Measurements from ENCODE around the gene SLC35F4.

DNA sequence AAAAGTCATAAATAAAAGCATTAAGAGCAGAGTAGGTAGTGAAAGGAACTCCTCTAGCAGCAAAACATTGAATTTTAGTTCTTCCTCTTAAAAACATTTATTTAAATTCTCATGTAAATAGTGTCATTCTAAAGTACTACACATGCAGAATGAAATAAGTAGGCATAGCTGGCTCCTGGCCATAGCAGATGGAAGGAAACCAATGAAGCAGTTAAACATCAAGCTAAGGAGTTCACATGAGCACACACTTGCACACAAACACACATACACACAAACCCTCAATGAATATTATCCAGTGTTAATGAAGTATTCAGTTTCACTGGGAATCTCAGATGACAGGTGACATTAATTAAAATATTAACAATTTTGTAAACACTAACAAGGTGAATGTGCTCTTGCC, 69.3 kb downstream of the SLC35F4 start:
- TF ChIP-seq, protein P1, sequence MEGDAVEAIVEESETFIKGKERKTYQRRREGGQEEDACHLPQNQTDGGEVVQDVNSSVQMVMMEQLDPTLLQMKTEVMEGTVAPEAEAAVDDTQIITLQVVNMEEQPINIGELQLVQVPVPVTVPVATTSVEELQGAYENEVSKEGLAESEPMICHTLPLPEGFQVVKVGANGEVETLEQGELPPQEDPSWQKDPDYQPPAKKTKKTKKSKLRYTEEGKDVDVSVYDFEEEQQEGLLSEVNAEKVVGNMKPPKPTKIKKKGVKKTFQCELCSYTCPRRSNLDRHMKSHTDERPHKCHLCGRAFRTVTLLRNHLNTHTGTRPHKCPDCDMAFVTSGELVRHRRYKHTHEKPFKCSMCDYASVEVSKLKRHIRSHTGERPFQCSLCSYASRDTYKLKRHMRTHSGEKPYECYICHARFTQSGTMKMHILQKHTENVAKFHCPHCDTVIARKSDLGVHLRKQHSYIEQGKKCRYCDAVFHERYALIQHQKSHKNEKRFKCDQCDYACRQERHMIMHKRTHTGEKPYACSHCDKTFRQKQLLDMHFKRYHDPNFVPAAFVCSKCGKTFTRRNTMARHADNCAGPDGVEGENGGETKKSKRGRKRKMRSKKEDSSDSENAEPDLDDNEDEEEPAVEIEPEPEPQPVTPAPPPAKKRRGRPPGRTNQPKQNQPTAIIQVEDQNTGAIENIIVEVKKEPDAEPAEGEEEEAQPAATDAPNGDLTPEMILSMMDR (conservative IDR thresholded peaks at IDR 0.05; ENCODE audit: low read depth, low read length), result no peak
- no peak for TF ChIP-seq EZH2 (IDR thresholded peaks at IDR 0.05; ENCODE audit: borderline replicate concordance, low read depth, low read length, poor library complexity, severe bottlenecking)
